ENCODE results near the gene TEAD1. TPM values are rescaled to one million over a fixed set of nuclear protein-coding genes. Genes with fewer than 3 reads are reported as not detected.

Gene TEAD1
- polyA plus RNA-seq, 2 of the 4 experiments (the other 2 are of a cell fraction) = 111 to 112 TPM

- TF ChIP-seq BCL3 (IDR thresholded peaks at IDR 0.05) (no peak), TP53 (CRISPR knock-in tag; IDR thresholded peaks at IDR 0.05) (no peak), JUNB (IDR thresholded peaks at IDR 0.05) (no peak), MAFK (IDR thresholded peaks at IDR 0.05; ENCODE audit: partially characterized antibody) (no peak), CHD2 (IDR thresholded peaks at IDR 0.05; ENCODE audit: low read length, partially characterized antibody) (no peak), PHF8 (IDR thresholded peaks at IDR 0.05; ENCODE audit: borderline replicate concordance, low read depth) (no peak), FOSL2 (IDR thresholded peaks at IDR 0.05) (no peak), FOSL2 (CRISPR knock-in tag; IDR thresholded peaks at IDR 0.05) (peak; percentile 54), E2F6 (IDR thresholded peaks at IDR 0.05; ENCODE audit: borderline replicate concordance, low read depth) (no peak), NFE2L2 (conservative IDR thresholded peaks at IDR 0.05; ENCODE audit: low read length) (no peak), RAD21 (conservative IDR thresholded peaks at IDR 0.05 in 1 of 2, IDR thresholded peaks at IDR 0.05 in 1 of 2) (no peak), SMC3 (IDR thresholded peaks at IDR 0.05) (no peak)
Observed at GRCh38 chr11:12723421-12724300, 49.4 kb downstream of the TEAD1 start (continued).

- H3K4me2 ChIP-seq = peak overlapping the region; percentile 94
- no peaks in the 10 kb centered on the region for H3K9me3 ChIP-seq
- peak overlapping the region; percentile 77 to 91 for H3K27ac ChIP-seq
- DNase-seq (ENCODE audit: low read depth in 1 of 2, low spot score in 1 of 2) (peak; percentile 73 to 88), FAIRE-seq (no peak), ATAC-seq (peak; percentile 55 to 65)
- peak overlapping the region; percentile 29; the same call in 2 of the 3 replicates for H3K4me3 ChIP-seq
- H3K4me1 ChIP-seq = peaks cover 99% of the 10 kb centered on the region
- 5% methylated on average over 14 of the region's 14 CpGs for WGBS (ENCODE audit: missing lambda C conversion rate)
- ChIA-PET POLR2A (interaction anchor here (0.6 to 1.5 kb wide), 3 partner anchors 28 to 423 kb away, joined by 3 to 8 read pairs (median 6); no protein-coding TSS in a partner anchor), CTCF (interaction anchor here (1.6 kb wide), 1 partner anchor 29 kb away, joined by 4 read pairs; no protein-coding TSS in a partner anchor)
- TF ChIP-seq MYC (IDR thresholded peaks at IDR 0.05; ENCODE audit: borderline replicate concordance, low read length) (0 out of 2 replicates have a peak, but pooled peaks have one; percentile 19), POLR2A (IDR thresholded peaks at IDR 0.05; ENCODE audit: low read length) (no peak), FOXS1 (CRISPR knock-in tag; IDR thresholded peaks at IDR 0.05) (no peak), EHMT2 (IDR thresholded peaks at IDR 0.05; ENCODE audit: low read depth) (no peak), REST (IDR thresholded peaks at IDR 0.05) (no peak), FOSB (CRISPR knock-in tag; IDR thresholded peaks at IDR 0.05) (no peak), KDM5A (IDR thresholded peaks at IDR 0.05) (no peak), GATA3 (IDR thresholded peaks at IDR 0.05; ENCODE audit: borderline replicate concordance) (peak; percentile 52; the same call in 1 of the 2 replicates), CHD2 (IDR thresholded peaks at IDR 0.05; ENCODE audit: low read length, partially characterized antibody) (no peak), SREBF2 (IDR thresholded peaks at IDR 0.05) (no peak), BHLHE40 (IDR thresholded peaks at IDR 0.05; ENCODE audit: low read depth, low read length) (no peak), RAD21 (conservative IDR thresholded peaks at IDR 0.05 in 1 of 2, IDR thresholded peaks at IDR 0.05 in 1 of 2) (peak in 1 of 2 experiments; percentile 3; a peak in 1 of 5 replicates), KDM1A (IDR thresholded peaks at IDR 0.05; ENCODE audit: low read depth) (no peak), PBX3 (IDR thresholded peaks at IDR 0.05) (no peak), POLR2AphosphoS2 (conservative IDR thresholded peaks at IDR 0.05; ENCODE audit: low read length) (no peak), MAFK (IDR thresholded peaks at IDR 0.05; ENCODE audit: partially characterized antibody) (no peak), EHF (CRISPR knock-in tag; IDR thresholded peaks at IDR 0.05) (no peak), RFX5 (IDR thresholded peaks at IDR 0.05) (no peak), CEBPB (IDR thresholded peaks at IDR 0.05) (peak in 1 of 2 experiments; percentile 50; a peak in 1 of 4 replicates), ZSCAN20 (CRISPR knock-in tag; IDR thresholded peaks at IDR 0.05) (no peak), NPAS2 (CRISPR knock-in tag; IDR thresholded peaks at IDR 0.05; ENCODE audit: borderline replicate concordance) (no peak), HEYL (CRISPR knock-in tag; IDR thresholded peaks at IDR 0.05) (no peak), CBX8 (IDR thresholded peaks at IDR 0.05) (no peak)
Observed at GRCh38 chr11:12724301-12725054, 50.3 kb downstream of the TEAD1 start.

Data from A549 (cell line).